Breast epithelium (tissue), 3 donors: Measurements from ENCODE around the gene ATL2.

ENCODE experiments used
- CTCF ChIP-seq, 3 donors: fragments of 450-650 bp; IDR thresholded peaks; one replicate each; pipeline ENCODE4 v1.5.1; 2016 to 2017; ENCODE audit warnings: antibody characterized with exemption in 3 of 3, mild to moderate bottlenecking in 3 of 3, moderate library complexity in 3 of 3
- POLR2A ChIP-seq: fragments of 450-650 bp; IDR thresholded peaks from one replicate; pipeline ENCODE4 v1.6.1; 2016; ENCODE audit warnings: antibody characterized with exemption, mild to moderate bottlenecking, moderate library complexity

DNA sequence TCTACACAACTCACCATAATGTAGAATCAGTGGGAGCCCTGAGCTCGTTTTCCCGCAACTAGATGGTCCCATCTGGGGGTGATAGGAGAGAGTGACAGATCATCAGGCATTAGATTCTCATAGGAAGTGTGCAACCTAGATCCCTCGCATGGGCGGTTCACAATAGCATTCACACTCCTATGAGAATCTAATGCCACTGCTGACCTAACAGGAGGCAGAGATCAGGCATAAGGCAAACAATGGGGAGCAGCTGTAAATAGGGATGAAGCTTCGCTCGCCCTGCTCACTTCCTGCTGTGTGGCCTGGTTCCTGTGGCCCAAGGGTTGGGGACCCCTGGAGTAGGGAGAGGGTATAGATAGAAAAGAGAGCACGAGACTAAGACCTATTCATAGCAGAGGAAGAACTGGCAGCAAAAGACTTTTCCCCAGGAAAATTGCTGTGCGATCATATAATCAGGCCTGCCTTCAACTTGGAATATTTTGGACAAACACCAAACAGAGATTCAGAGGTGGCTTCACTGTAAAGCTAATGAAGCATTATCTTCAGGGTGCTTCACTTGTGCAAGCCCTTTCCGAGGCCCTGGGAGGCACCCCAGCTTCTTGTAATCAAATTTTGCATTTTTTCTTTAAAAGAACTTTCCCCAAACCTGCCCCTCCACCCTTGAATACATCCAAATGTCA lies 29.0 kb upstream of the ATL2 start:
- no peak for TF ChIP-seq POLR2A
- no peak for TF ChIP-seq CTCF (IDR thresholded peaks at IDR 0.05)
